HG03521 (cell line): ENCODE results near the gene RASD1.
"Not testable (repeated sequence)": the region's sequence is repeated elsewhere in the genome, so short reads cannot be mapped to it uniquely, and the experiment has no call there.

Source experiments
- ATAC-seq: cut with Tn5 transposase; IDR thresholded peaks from one replicate; pipeline ENCODE4 v1.9.1; 2021; ENCODE audit warnings: mild to moderate bottlenecking, moderate library complexity; ENCODE audit not compliant: unreplicated experiment

Gene RASD1

DNA sequence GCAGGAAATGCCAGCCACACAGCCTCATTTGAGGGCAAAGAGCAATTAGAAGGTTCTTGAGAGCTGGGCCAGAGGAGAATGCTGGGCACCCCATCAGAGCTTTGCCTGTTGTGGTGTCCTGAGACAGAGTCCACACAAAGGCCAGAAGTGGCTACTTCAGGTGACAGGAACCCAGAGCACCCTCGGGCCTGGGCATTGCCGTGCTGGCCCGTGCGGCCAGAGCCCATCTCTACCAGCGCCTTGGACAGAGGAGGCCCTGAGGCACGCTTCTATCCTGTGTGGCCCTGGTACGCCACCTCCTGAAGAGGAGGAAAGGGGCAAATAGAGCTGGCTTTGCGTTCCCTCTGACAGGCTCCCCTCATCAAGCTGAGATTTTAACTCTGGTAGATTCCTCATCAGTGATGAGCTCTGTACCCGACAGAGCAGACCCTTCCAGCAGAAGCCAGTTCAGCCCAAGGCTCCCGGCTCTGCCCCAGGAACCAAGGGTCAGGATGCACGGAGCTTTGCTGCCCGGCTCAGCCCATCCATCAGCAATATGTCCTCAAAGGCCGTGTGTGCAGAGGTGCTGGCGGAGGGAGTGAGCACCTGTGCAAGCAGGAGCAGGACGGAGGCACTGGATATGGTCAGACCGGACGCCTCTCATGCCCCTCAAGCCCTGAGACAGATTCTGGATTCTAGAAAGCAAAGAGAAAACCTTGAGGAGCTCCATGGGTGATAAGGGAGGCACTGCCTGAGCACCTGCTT lies 3.4 kb upstream of the RASD1 start:
- ATAC-seq, result no peak

DNA sequence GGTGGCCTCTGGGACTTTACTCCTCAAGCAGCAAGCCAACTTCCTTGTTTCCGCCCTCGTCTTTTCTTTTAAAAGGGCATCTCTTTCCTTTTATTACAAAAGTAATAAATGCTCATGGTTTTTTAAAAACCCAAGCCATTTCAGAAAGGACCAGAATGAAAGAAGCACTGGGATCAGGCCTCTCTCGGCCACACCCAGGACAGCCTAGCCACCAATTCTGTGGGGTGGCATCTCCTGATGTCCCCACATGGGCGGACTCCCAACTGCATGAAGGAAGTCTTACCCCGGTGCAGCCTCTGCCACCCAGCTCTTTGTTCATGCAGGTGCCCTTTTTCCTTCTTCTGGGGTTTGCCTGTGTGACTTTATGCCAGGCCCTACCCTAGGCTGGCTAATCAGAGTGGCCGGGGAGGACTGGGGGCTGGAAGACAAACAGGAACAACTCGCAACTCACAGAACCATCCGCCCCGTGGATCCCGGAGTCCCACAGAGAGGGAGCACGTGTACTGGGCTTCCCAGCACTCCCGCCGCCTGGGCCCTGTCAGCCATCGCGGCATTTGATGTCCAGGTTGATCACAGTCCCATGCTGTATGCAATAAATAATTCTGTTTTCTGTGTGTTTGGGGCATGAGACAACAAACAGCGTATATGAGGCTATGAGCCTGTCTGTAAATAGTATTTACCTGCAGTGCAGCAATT lies 2.6 kb upstream of the RASD1 start:
- no peak for ATAC-seq

DNA sequence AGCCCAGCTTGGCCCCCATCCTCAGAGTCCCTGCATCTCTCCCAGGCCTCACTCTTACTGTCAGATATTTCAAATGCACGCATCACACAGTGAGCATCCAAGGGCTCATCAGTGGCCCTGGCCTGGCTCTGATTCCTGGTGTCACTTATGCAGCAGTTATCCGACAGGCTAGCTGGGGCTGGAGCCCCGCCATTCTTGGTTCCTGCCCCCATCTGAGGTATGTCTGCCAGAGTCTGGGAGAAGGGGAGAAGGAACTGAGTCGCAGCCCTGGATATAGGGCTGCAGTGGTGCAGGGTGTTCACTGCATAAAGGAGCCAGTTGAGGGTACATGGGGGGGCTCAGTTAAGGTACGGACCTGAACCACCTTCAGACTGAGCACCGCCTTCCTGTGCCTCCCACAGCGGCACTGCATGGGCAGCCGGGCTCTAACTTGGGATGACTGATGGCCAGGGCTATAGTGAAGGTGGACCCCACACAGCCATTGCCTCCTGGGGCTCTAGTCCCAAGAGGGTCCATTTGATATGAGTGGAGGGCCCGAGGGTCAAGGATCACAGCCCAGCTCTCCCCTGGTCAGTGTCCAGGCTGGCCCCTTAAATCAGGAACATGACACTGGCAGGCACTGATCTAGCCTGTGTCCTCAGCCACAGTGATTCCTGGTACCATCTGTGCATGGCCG lies 1.8 kb upstream of the RASD1 start:
- no peak for ATAC-seq

DNA sequence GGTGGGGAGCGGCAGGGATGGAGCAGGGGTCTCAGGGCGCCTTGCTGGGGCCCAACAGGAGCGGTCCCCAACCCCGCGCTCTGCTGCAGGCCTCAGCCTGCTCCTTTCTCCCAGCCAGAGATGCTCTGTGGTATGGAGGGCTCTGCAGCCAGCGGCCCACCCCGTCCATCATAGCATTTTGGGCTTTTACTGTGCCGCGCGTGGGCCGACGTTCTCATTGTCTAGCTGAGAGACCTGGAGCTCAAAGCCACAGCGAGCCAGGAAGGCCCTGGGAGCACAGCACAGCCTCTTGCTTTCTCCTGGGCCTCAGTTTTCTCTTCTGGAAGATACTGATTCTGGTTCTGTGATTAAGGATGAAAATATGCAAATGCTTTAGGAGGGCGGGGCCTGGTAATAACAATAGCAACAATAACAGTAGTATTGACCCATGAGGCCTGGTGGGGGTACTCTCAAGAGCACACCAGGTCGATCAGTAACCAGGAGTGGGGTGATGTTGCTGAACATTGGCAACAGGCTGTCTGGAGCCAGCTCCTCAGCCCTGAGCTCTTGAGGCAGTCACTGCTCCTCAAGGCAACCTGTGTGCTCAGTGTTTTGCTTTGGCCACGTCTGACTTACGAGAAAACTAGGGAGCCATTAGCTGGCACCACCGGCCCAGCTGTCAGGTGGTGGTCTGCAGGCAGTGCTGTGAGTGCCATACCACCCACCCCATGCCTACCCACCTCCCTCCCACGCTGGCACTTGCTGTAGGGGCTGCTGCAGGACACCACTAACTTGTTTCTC lies 1.1 kb upstream of the RASD1 start:
- peak; percentile 3 for ATAC-seq

DNA sequence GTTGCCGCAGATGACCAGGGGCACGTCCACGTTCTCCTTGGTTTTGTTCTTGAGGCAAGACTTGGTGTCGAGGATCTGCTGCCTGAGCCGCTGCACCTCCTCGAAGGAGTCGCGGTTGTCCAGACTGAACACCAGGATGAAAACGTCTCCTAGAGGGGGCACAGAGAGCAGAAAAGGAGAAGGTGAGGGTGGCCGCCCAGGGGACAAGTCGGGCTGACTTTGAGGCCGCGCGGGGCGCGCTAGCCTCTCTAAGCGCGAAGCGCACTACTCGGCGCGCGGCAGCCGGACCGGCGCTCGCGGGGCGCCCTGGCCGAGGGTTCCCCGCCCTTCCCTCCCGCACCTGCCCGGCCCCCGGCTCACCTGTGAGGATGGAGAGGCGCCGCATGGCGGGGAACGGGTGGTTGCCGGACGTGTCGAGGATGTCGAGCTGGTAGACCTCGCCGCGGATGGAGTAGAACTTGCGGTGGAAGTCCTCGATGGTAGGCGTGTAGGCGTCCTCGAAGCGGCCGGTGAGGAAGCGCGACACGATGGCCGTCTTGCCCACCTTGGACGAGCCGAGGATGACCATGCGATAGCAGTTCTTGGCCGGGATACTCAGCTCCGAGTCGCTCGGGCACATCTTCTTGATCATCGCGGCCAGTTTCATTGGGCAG lies 533 bp downstream of the RASD1 start:
- no peak for ATAC-seq

DNA sequence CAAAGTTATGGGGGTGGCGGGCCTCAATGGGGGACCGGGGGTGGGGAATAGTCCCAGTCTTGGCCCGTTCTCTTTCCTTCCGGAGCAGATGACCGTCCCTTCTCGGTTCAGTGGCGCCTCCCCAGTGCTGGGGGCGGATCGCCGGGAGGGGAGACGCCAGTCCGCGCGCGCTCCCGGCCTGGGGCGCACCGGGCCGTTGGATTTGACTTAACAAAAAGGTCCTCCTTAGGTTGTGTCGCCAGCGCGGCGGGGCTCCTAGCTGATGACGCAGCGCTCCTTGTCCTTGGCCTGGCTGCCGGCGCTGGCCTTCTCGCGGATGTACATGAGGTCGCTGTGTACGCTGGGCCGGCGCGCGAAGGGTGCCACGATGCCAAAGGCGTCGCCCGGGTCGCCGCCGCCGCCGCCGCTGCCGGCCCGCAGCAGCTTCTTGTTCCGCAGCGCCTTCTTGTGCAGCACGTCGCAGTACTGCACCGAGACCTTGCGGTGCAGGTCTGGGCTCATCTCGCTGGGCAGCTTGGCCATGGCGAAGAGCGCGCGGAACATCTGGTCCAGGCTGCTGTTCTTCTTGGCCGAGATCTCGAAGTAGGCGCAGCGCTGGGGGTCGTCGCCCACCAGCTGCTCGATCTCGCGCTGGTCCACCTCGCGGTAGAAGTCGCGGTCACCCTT lies 1.2 kb downstream of the RASD1 start:
- no peak for ATAC-seq

DNA sequence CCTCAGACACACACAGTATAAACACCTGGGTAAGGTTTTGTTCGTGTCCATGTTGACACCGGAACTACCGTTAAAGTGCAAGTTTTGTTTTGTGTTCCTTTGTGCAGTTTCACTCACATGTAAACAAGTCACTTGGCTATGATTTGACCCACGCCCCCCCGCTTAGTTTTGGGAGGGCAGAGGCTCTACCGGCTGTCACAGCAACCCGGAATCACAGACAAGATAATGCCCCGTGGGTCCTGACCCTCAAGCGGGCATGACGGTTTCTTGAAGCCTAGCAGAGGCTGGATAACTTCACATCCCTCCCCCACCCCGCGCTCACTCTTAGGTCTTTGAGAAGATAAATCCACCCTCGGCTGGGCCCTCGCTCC lies 1.7 kb downstream of the RASD1 start:
- ATAC-seq, result no peak

DNA sequence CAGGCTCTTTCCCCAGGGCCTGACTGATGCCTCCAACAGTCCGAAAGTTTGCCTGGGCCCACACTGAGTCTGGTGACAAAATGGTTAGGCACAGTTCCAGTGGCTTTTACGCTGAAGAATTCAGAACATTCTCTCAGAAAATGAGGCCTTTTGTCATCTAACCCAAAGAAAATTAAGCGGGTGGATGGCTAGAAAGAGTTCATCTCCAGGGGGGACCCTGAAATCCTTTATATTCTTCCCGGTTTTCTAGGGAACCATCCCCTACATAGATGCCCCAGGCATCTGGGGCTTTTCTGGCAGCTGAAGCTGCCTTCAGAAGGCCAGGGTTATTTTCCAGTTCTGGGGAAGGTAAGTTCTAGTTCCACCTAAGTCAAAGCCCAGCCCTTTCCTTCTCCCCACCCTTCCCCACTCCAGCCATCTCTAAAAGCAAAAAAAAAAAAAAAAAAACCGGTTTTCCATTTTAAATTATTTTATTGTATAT lies 2.2 kb downstream of the RASD1 start:
- no peak for ATAC-seq

DNA sequence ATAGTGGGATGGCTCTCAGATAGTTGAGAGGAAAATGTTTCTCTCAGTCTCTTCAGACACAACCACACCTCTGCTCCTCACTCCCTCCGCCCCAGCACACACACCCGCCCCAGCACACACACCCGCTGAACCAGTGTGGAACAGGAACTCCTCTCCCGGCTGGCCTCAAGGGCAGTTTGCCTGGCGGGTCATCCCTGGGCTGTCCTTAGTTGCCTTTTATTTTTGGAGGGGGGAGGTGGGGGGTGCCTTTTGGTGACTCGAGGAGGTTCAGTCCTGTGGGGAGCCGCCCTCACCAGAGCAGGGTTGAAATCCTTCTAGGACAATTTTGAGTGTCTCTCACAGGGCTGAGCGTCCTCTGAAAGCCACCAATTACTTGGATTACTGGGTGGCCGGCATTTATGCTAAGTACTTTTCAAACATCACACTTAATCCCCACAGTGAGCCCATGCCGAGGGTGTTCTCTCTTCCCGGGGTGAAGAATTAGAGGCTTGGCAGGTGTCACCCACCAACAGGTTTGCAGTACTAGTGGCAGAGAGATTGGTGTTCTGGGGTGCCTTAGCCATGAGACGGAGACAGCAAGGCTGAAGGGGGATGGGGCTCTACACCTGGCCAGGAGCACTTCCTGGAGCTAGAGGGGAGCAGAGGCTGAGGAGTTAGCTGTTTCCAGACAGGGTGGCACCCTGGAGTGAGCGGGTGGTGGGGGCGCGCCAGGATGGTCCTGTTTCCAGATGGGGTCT lies 2.8 kb downstream of the RASD1 start:
- no peak for ATAC-seq

DNA sequence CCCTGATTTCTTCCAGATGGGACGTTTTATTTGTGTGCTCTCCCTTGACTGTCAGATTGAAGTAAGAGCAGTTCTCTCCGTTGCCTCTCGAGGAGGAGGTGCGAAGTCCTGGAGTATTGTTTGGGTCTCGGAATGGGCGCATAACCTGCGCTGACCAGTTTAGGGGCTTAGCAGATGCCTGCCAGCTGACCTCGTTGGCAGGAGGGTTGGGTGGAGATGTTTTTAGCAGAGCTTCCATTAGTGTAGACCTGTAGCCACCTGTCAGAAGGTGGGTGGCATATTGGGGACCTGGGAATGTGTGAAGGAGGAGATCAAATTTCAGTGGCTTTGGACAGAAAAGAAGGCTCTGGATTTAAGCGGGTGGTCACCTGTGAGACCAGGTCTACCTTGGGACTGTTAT lies 3.6 kb downstream of the RASD1 start:
- ATAC-seq, result no peak

DNA sequence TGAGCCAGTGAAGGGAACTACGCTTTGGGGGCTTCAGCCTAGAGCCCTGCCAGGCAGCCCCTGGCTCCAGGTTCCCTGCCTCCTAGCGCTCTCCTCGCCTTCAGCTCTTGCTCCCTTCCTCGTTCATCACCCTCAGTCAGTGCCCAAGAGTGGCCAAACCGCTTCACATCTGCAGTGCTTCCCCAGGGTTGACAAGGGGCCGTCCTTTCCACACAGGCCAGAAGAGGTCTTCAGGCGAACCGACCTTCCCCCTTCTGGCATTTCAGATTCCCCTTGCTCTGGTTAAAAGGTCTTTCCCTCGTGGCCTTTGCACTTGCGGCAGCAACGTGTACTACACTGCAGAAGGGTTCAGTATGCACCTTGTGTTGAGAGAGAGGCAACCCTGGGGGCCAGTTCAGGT lies 4.1 kb downstream of the RASD1 start:
- ATAC-seq, result no peak

DNA sequence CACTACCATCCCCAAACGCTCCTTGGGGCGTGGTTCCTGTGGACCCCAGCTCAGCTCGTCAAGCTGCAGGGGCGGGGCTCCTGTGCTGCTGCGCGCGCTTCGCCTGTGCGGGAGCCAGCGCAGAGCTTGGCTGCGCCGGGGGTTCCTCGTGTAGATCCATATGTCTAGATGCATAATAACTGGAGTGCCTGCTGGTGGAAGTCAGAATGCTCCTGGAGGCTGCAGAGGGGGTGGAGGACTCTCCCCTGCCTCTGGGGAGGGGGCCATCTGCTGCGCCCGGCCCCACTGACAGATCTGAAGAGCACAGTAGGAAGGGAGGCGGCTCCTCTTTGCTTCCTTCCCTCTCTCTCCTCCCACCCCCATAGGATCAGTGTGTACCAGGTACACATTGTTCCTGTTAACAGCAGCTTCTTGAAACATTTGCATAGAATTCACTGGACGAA lies 4.6 kb downstream of the RASD1 start:
- ATAC-seq, result no peak

DNA sequence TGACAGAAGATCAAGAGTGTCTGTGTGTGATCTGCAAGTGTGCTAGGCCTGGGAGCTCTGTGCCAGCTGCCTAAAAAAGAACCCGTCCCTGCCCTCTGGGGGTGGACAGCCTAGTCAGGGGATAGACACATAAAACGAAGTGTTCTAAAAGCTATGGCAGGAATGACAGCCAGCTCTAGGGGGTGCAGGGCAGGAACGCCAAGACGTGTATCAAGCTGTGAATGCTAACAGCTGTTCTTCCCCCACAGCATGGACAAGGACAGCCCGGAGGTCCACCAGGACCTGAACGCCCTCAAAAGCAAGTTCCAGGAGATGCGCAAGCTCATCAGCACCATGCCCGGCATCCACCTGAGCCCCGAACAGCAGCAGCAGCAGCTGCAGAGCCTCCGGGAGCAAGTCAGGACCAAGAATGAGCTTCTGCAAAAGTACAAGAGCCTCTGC lies 5.1 kb downstream of the RASD1 start:
- ATAC-seq, result no peak

DNA sequence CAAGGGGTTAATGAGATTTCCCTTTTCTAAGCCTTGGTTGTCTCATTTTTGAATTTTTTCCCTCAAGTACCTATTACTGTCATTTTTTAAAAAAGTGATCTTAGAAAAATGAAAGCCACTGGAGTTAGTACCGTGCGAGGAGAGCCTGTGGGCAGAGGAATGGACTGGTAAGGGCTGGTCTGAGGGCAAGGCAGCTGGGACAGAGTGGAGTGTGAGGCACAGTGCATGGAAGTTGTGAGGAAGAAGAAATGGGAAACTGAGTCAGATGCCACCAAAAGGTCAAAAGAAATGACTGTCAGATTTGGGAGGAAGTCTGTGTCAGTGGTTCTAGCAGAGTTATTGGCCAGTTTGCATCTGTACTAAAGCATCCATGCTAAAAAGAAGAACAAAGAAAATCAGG lies 8.2 kb downstream of the RASD1 start:
- ATAC-seq, result no peak

DNA sequence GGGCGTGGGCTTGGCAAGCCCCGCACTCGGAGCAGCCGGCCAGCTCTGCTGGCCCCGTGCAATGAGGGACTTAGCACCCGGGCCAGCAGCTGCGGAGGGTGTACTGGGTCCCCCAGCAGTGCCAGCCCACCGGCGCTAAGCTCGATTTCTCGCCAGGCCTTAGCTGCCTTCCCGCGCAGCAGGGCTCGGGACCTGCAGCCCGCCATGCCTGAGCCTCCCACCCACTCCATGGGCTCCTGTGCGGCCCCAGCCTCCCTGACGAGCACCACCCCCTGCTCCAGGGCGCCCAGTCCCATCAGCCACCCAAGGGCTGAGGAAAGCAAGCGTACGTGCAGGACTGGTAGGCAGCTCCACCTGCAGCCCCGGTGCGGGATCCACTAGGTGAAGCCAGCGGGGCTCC lies 9.8 kb downstream of the RASD1 start:
- not testable (repeated sequence) for ATAC-seq

DNA sequence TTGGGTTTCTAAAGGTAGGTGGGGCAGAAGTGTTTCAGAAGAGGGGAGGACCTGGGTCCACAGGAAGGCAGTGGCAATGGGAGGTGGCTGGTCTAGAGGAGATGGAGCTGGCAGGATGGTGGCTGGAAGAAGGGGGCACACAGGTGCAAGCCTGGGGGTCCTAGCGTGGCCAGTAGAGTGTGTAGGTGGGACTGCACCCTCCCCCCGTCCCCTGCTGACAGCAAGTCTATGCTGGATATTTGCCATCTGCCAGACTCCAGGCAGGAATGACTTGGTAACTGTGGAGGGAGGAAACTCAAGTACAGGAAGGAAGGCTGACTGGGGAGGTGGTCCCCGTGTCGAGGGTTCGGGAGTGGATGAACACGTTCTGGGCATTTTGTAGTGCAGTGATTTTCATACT lies 10.8 kb downstream of the RASD1 start:
- no peak for ATAC-seq

DNA sequence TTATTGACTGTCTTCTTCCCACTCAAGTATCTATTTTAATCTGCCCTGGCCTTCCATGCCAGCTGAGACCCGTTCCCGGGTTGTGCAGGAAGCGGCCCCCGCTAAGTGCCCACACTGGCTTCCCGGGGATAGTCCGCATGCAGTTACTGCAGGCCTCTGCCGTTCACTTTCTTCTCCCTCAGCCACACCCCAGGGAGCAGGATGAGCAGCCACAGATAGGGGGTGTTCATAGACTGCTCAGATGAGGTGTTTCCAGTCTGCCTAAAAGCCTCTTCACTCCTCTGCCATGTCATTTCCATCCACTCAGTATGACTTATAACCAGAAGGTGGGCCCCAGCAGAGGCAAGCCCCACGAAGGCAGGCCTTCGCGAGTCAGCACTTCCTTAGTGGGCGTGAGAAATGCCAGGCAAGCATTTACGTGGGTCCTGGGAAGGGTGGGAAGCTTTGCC lies 11.7 kb downstream of the RASD1 start:
- no peak for ATAC-seq

DNA sequence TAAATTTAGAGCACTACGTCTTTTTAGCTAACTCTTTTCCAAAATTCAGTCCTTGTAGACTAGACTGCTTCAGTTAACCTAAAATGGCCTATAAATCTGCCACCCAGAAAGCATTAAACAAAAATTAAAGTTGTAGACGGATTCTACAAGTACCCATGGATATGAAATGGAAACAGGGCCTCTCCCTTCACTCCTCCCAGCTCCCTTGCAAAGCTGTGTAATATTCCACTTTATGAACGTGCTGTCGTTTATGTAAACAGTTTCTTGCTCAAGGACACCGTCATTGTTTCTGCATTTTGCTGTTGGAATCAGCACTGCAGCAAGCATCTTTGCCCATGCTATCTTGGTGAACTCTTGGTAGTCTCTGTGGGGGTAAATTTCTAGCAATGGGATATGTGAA lies 14.3 kb downstream of the RASD1 start:
- ATAC-seq, result no peak

DNA sequence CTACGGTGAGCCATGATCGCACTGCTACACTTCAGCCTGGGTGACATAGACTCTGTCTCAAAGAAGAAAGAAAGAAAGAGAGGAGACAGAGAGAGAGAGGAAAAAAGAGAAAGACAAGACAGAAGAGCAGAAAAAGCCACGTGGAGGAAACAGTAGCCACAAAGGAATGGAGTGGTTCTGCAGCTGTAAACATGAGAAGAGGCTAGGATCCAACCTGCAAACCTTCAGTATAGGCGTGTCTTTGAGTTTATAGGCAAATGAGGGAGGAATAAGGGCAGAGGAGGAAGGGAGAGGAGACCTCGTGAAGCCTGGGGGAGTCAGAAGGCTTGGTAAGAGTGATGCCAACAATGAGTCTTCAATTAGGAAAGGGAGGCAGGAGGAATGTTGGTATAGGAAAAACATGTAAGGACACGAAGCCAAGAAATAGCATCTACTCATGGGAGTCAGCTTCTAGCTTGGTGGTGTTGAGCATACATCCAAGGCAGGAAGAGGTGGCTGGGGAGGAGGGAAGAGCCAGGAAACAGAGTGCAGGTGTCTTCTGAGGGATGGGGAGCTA lies 15.5 kb downstream of the RASD1 start:
- no peak for ATAC-seq
